GM12892 (cell line): ENCODE measurements around the gene CENPA.

Experiments
- DNase-seq: peaks from one replicate; pipeline ENCODE4 v3.0.0; 2011; ENCODE audit not compliant: insufficient read length
- FAIRE-seq: peaks from 2 replicates; lab custom pipeline; 2011; peaks lifted over from hg19 to GRCh38; lab: Jason Lieb, UNC
- POLR2A ChIP-seq: IDR thresholded peaks from 2 replicates; pipeline ENCODE4 v1.6.1; 2011; ENCODE audit warnings: low read depth, low read length, control low read depth
- POLR2AphosphoS5 ChIP-seq: IDR thresholded peaks from 2 replicates; pipeline ENCODE4 v1.6.1; 2011; ENCODE audit warnings: low read depth, low read length, control low read depth
- TAF1 ChIP-seq: IDR thresholded peaks from 2 replicates; pipeline ENCODE4 v1.6.1; 2011; ENCODE audit warnings: low read depth, mild to moderate bottlenecking, control low read depth, low read length, borderline replicate concordance

The CENPA gene

DNA sequence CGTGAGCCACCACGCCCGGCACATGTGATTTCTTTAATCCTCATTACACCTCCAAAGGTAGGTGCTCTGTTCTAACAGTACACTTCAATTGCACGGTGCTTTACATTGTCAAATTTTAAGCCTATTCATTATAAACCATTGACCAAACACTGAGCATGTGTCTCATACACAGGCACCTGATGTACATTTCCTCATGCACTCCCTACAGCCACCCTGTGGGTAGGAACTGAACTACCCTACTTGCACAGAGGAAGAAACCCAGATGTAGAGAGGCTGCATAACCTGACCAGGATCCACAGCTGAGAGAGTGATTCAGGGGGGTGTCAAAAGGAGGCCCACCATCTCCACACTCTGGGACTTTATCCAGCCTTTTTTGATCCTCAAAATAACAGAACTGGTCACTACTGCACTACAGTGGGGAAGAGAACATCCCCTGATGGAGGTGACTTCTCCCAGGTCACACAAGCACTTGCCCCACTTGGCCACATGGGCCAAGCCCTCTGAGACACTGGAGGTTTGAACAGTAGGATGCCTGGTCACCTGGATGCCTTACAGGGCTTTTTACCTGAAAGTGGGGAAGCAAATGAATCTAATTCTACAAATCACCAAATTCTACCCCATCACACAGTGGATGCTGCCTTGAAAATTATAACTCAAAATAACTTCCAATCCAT, 55.2 kb downstream of the CENPA start:
- FAIRE-seq (no peak), DNase-seq (no peak)
- TF ChIP-seq POLR2AphosphoS5, result no peak
- no peak for TF ChIP-seq TAF1
- TF ChIP-seq POLR2A, result no peak

DNA sequence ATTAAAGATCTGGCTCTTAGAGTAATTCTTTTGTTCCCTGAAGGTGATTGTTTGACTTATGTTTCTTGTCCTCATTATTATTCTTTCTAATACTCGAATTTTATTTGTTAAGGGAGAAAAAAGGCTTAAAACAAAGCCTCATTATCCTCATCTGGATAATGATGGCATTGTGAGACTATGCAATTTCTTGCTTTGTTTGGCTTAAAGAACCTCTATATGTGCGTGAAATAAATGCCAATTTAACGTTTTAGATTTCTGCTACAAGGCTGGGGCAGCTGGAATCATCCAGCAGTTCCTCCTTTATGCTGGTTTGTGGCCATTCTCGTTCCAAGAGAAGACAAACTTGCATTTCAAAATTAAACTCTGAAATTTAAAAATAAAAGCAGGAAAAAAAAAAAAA, 57.2 kb downstream of the CENPA start:
- FAIRE-seq (no peak), DNase-seq (no peak)

More for the DNA sequence above, 57.2 kb downstream of the CENPA start:
- TF ChIP-seq POLR2A (no peak), TAF1 (no peak), POLR2AphosphoS5 (no peak)
